ENCODE measurements around the gene GABPB2. TPM values are rescaled to one million over a fixed set of nuclear protein-coding genes. Genes with fewer than 3 reads are reported as not detected.
A peak's percentile ranks its signal among the peaks of the same experiment; 100 is the strongest.

The GABPB2 gene
- 9.7 and 9.8 TPM in 2 replicates for total RNA-seq

DNA sequence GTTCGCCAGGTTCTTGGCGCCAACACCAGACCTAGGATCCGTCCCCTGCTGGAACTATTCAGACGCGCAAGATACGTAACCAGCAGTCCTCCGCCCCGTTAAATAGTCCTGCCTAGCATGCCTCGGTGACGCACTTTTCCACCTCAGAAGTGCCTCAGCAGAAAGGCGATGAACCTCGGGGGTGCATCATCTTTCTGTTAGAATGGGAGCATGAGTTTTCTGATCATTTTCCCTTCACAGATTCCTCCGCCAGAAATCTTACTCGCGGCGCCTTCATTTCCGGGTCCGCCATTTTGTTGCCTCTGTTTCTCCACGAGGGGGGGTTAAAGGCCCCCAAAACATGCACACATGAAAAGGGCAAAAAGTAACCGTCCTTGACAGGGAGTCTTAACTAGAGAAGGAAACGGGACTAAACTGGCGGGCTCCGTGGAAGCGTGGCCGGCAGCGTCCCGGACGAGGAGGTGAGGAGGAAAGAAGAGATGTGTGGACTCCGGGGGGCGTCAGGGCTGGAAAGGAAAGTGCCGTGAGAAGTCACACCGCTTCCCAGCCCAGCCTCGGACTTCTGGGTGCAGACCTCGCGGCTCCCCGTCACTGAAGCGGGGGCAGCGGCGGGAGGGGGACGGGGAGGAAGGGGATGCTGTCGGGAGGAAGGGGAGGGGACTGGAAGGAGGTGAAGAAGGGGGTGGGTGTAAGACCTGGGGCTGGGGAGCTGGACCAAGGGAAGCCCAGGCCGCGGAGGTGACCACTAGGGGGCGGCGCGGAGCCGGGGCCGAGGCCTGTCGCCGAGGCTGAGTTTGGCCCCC, at the start of gene GABPB2:
Gene GABPB2, plus strand, starts transcription at position 288 of the 803 bp plus-strand sequence. CDS start 17,429 bp downstream, outside the sequence.

DNA sequence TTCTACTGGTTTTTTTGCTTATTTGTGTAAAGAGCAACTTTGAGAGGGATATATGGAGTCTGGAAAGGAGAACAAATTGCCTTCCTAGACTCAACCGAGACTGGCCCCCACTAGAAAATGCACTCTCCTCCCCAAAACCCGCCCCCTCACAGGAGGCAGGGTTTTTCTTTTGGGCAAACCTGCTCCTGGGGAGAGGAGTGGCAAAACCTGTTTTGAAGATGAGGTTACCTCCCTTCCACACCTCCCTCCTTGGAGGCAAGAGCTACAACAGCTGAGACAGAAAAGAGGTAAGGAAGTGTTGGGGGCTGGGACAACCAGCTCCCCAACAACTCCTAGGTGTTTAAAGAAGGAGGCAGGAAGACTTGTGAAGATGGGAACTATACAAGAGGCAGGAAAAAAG, 34.2 kb upstream of the GABPB2 start, which contains the start of gene BNIPL:
Gene BNIPL, plus strand, starts transcription at position 231 of the 400 bp plus-strand sequence. Its CDS starts 140 bp downstream, at position 371.

GRCh38 chr1:151047591-151047924, 23.0 kb upstream of the GABPB2 start, which contains the start of gene C1orf56:
TSS of gene C1orf56 (plus strand) at chr1:151047751. CDS start at chr1:151047848, 97 bp downstream.

DNA sequence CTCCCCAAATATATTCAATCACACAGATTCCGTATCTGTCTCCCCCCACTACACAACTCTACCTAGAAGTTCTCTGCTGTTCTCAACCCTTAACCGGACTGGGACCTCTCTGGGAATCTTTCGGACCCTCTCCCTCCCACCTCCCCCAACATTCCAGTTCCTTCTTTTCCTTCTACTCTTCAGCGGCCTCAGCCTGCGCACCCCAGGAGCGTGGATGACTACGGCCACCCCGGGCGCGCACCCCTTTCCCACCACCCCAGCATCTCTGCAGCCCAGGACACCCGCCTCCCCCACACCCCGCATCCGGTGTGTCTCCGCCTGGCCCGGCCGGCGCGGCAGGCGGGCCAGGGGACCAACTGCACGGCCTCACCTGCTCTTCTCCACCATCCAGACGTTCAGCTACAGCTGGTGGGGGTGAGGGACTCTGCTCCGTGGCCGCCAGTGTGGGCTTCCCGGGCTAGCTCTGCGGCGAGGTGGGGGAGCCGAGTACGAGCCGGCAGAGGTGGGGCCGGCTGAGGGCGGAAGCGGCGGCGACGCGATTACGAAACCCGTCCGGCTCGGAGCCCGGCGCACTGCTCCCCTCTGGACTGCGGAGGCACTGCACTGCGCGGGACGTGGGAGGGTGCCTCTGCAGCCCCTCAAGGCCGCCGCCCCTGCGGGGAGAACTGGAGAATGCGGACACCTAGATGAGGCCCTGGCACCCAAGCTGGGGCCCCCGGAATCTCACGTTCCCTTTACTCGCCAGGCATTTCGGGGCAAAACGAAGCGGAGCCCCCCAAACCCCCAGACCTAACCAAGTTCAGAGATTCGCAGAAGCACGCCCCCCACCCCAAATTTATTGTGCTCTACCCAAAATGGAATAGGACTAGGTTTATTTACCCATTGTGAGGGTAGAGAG, 11.2 kb upstream of the GABPB2 start, which contains the start of gene CDC42SE1:
Gene CDC42SE1, minus strand, starts transcription at position 514 of the 898 bp plus-strand sequence. CDS start 3,892 bp downstream, outside the sequence.

DNA sequence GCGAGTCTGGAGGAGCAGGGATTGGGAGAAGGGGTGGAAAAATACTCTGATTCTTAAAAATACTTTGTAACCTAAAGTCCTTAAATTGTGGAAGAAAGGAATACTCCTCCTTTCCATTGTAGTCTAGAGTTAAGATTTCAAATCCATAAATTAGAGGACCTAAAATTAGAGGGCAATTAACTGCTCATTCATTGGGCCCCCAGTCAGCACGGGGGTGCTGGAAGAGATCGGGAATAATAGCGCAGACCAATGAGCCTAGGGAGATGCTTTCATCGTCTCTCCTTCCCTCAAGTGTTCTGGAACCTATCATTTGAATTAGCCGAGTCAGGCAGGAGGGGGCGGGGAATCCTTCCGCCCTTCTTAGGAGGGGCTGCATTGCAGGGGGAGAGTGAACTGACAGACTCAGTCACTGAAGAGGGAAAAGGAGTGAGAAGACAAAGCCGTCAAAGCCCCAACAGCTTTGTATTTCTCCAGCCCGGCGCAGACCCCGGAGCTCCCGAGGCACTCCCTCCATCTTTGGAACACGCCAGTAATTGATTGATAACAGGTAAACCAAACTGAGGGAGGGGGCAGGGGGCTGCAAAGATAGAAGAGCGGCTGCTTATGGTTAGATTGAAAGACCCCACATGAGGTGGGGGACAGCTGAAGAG, 10.4 kb upstream of the GABPB2 start, which contains the start of gene MLLT11:
Gene MLLT11, plus strand, starts transcription at position 391 of the 650 bp plus-strand sequence. CDS start 6,828 bp downstream, outside the sequence.

GRCh38 chr1:151146412-151147131, 76.0 kb downstream of the GABPB2 start, which contains the start of gene SEMA6C:
TSS of gene SEMA6C (minus strand) at chr1:151146631. CDS start at chr1:151142621, 4,010 bp downstream.

DNA sequence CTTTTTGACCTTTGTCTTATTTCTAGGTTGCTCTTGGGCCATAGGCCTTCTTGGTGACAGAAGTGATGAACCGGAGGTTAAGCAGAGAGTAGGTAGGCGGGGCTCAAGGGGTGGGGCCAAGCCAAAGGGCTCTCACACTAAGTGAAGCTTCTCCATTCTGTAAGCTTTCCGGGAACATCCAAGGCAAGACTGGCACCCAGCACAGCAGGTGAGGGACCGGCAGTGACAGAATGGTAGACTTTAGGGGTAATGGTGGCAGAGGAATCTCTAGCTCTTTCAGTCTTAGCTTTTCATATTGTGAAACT, 85.9 kb downstream of the GABPB2 start, which contains the start of gene TNFAIP8L2:
Gene TNFAIP8L2, plus strand, starts transcription at position 135 of the 305 bp plus-strand sequence. CDS start 2,049 bp downstream, outside the sequence.

GRCh38 chr1:151165738-151166504, 95.4 kb downstream of the GABPB2 start, which contains the start of the genes LYSMD1 and SCNM1:
TSS of gene LYSMD1 (minus strand) at chr1:151165902. CDS start at chr1:151165258, 644 bp downstream.
TSS of gene SCNM1 (plus strand) at chr1:151166144. CDS start at chr1:151166153, 9 bp downstream.

Small RNA genes within 50 kb of the gene (small RNA-seq; reads per million reads assigned to genes)
- gene RNU6-884P (ENCODE audit: low replicate concordance), result 0.59 reads per million, percentile 24 among the genes with 10 or more reads in this experiment

Other genes starting within 250 kb of the GABPB2 start
- gene ARNT, start 194.2 kb upstream of the GABPB2 start, total RNA-seq, result 37.2 and 59.3 TPM in 2 replicates
- gene CTXND2, start 183.6 kb upstream of the GABPB2 start, total RNA-seq, result not detected in 2 replicates
- 39.1 and 42.7 TPM in 2 replicates for gene SETDB1, start 144.4 kb upstream of the GABPB2 start, total RNA-seq
- 136 and 182 TPM in 2 replicates for gene CERS2, start 95.9 kb upstream of the GABPB2 start, total RNA-seq
- gene ANXA9, start 88.5 kb upstream of the GABPB2 start, total RNA-seq, result under 0.01 and 0.22 TPM in 2 replicates
- gene MINDY1, start 63.9 kb upstream of the GABPB2 start, total RNA-seq, result 5.9 and 9.2 TPM in 2 replicates
- 7.7 and 8.9 TPM in 2 replicates for gene PRUNE1, start 62.3 kb upstream of the GABPB2 start, total RNA-seq
- gene BNIPL, start 34.2 kb upstream of the GABPB2 start, total RNA-seq, result 0.22 and 0.29 TPM in 2 replicates
- 2.9 and 3.3 TPM in 2 replicates for gene C1orf56, start 23.0 kb upstream of the GABPB2 start, total RNA-seq
- 68.1 and 106 TPM in 2 replicates for gene CDC42SE1, start 11.1 kb upstream of the GABPB2 start, total RNA-seq
- 2.8 and 10.7 TPM in 2 replicates for gene MLLT11, start 10.4 kb upstream of the GABPB2 start, total RNA-seq
- 0.57 and 1.8 TPM in 2 replicates for gene SEMA6C, start 75.9 kb downstream of the GABPB2 start, total RNA-seq
- gene TNFAIP8L2, start 85.9 kb downstream of the GABPB2 start, total RNA-seq, result not detected in 2 replicates
- 13.6 and 14.2 TPM in 2 replicates for gene LYSMD1, start 95.1 kb downstream of the GABPB2 start, total RNA-seq
- 29.8 and 31.1 TPM in 2 replicates for gene SCNM1, start 95.4 kb downstream of the GABPB2 start, total RNA-seq
- gene TMOD4, start 105.2 kb downstream of the GABPB2 start, total RNA-seq, result not detected in 2 replicates
- gene VPS72, start 119.4 kb downstream of the GABPB2 start, total RNA-seq, result 35.5 and 55.4 TPM in 2 replicates
- 71.9 and 78.6 TPM in 2 replicates for gene PIP5K1A, start 127.8 kb downstream of the GABPB2 start, total RNA-seq
- gene PSMD4, start 184.0 kb downstream of the GABPB2 start, total RNA-seq, result 156 and 173 TPM in 2 replicates
- gene ZNF687, start 211.5 kb downstream of the GABPB2 start, total RNA-seq, result 16.8 and 16.9 TPM in 2 replicates